SK-N-MC (cell line): ENCODE results near the gene DGKB.

Experiments
- DNase-seq: peaks from one replicate; pipeline ENCODE4 v3.0.0-alpha.2; 2011; ENCODE audit warnings: low read depth, low spot score
- H3K27ac ChIP-seq: fragments of 200-600 bp; sonication (generic); 2 replicates; pipeline ENCODE4 v1.5.1; 2016; ENCODE audit warnings: mixed run types
- H3K36me3 ChIP-seq: fragments of 200-600 bp; sonication (generic); 2 replicates; pipeline ENCODE4 v1.6.1; 2017; ENCODE audit warnings: antibody characterized with exemption, low read length, mixed read lengths; ENCODE audit not compliant: insufficient read depth
- H3K4me3 ChIP-seq: fragments of 200-600 bp; sonication (generic); 2 replicates; pipeline ENCODE4 v1.5.1; 2016
- H3K9ac ChIP-seq: fragments of 200-600 bp; sonication (generic); 2 replicates; pipeline ENCODE4 v1.8.0; 2017; ENCODE audit warnings: mixed run types, mixed read lengths; ENCODE audit not compliant: insufficient read length
- H3K9me3 ChIP-seq: fragments of 200-600 bp; sonication (generic); 2 replicates; pipeline ENCODE4 v1.6.1; 2017; ENCODE audit warnings: low read depth, mild to moderate bottlenecking, antibody characterized with exemption, low read length, moderate library complexity, mixed read lengths
- EZH2 ChIP-seq: fragments of 200-600 bp; sonication (generic); IDR thresholded peaks from one replicate; pipeline ENCODE4 v1.6.1; 2017; ENCODE audit warnings: antibody characterized with exemption
- FOXP2 ChIP-seq: optimal IDR thresholded peaks from 2 replicates; pipeline ENCODE3; 2011; ENCODE audit warnings: mild to moderate bottlenecking, moderate library complexity; ENCODE audit not compliant: insufficient read depth; ENCODE audit errors: extremely low read length, control extremely low read depth
- POLR2AphosphoS5 ChIP-seq: IDR thresholded peaks from 2 replicates; pipeline ENCODE4 v1.6.1; 2012; ENCODE audit warnings: mild to moderate bottlenecking, low read depth, low read length, borderline replicate concordance

Gene DGKB

DNA sequence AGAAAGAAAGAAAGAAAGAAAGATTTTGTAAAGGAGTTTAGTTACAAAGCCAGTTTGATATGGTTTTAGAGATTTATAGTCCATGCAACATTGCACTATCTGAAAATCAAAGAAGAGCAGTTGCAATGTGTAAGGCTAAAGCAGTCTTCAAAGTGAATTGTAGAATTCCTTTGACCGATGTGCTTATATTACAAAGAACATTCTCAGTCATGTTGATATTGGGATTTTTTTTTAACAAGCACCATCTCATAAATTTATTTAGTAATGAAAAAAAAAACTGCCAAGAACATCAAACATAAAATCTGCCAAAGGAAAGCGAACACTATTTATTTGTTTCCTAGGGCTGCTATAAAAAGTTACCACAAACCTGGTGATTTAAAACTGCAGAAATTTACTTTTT lies 133.3 kb downstream of the DGKB start:
- H3K4me3 ChIP-seq, result no peak overlapping the region
- H3K36me3 ChIP-seq, result no peaks in the 10 kb centered on the region
- H3K9me3 ChIP-seq, result no peaks in the 10 kb centered on the region
- H3K27ac ChIP-seq, result no peak overlapping the region
- no peak for DNase-seq
- H3K9ac ChIP-seq, result no peak overlapping the region
- TF ChIP-seq EZH2, result no peak
- no peak for TF ChIP-seq FOXP2

DNA sequence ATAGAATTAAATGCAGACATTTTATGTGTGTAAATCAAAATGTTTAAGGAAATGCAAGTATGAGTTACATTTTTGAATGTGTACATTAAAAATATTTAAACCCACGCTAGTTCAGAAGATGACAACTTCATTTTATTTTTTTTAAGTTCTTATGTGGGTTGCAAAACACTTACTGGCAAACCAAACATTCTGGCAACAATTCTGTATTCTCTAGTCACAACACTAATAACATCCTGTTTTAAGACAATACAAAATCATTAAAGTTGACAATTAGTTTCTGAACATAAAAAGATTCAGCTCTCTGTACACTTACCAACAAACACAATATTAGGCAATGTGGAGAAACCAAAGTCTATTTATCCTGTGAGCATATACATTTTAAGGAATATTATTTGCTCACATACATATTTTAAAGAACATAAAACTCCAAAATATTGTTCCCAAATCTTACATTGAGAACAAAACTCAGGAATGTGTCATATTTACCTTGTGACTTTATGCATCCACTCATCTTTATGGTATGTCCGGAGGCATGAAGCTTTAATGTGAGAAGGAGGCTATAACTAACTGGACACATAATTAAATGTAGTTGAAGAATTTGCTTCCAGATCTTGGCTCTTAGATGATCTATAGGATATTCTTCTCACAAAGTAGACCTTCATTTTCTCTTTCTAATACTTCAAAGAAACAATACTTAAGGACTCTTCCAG lies 134.7 kb downstream of the DGKB start:
- Histone ChIP-seq H3K36me3 (no peaks in the 10 kb centered on the region), H3K9me3 (no peaks in the 10 kb centered on the region), H3K9ac (no peak overlapping the region), H3K27ac (no peak overlapping the region), H3K4me3 (no peak overlapping the region)
- TF ChIP-seq EZH2, result no peak
- TF ChIP-seq FOXP2, result no peak
- no peak for TF ChIP-seq POLR2AphosphoS5
- no peak for DNase-seq

DNA sequence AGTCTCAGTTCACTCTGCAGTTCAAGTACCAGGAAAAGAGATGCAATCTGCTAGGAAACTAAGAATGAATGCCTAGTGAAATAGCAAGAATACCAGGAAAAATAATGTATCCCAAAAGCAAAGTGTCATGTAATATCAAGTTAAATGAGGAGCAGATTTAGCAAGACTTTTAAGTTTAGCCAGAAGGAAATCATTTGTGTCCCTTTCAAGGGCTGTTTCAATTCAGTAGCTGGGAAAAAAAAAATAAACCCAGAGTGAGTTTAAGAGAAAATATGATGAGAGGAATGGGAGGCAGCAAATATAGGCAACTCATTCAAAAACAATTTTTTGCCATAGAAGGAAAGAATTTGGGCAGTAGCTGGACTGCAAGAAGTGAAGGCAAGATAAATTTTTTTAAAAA lies 135.8 kb downstream of the DGKB start:
- Histone ChIP-seq H3K9ac (no peak overlapping the region), H3K4me3 (no peak overlapping the region), H3K9me3 (no peaks in the 10 kb centered on the region), H3K27ac (no peak overlapping the region), H3K36me3 (no peaks in the 10 kb centered on the region)
- no peak for DNase-seq
- TF ChIP-seq EZH2 (no peak), POLR2AphosphoS5 (no peak)

- TF ChIP-seq EZH2 (no peak), POLR2AphosphoS5 (no peak), FOXP2 (no peak)
- Histone ChIP-seq H3K9ac (no peak overlapping the region), H3K9me3 (no peaks in the 10 kb centered on the region), H3K27ac (no peak overlapping the region), H3K36me3 (no peaks in the 10 kb centered on the region), H3K4me3 (no peak overlapping the region)
- no peak for DNase-seq
Measured at GRCh38 chr7:14765731-14766130, 136.8 kb downstream of the DGKB start.

DNA sequence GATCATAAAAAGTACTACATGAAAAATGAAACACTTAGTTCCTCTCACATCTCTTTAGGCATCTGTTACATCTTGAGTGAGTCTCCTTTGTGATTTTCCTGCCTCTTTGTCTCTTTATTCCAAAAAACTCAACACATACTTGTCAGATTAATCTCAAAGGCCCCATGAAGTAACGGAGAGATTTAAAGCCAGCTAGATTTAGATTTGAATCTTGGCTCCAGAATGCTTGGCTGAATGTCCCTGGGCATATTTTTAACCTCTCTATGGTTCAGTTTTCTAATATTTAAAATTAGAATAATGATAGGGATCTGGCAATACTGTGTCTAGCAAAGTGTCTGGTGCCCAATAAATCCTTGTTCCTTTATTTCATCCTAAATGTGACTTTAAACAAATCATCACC lies 140.0 kb downstream of the DGKB start:
- TF ChIP-seq EZH2 (no peak), POLR2AphosphoS5 (no peak), FOXP2 (no peak)
- Histone ChIP-seq H3K27ac (no peak overlapping the region), H3K4me3 (no peak overlapping the region), H3K9me3 (no peaks in the 10 kb centered on the region), H3K9ac (no peak overlapping the region), H3K36me3 (no peaks in the 10 kb centered on the region)
- DNase-seq, result no peak

DNA sequence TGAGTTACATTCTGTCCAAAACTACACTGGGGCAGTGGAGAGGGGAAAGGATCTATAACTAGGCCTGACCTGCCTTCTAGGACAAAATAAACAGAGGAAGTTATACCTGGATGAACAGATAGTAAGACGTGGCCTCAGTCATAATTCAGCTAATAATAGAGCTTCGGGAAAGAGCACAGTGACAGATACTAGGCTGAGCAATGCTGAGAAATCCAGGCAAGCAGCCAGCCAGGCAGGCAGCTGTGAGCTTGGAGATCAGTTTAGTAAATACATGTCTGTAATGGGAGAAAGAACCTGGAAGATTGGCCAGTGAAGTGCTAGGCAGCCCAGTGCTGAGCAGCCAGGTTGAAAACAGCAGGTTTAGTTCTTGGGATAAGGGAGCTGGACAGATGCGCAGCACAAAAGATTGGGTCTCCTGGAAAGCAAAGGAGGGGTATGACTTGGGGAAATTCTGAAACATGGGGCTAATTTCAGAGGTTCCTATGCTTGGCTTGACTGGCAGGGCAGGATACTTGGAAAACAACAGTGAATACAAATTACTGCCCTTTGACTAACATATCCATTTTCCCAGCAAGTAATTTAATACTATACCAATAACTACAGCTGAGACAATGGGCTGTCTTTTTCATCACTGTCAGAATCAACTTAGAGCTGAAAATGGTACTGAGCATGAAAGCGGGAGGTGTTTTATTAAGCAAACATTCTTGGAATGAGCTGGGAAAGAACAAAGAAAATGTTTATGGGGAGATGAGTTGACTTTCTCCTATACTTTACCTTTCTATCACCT lies 140.8 kb downstream of the DGKB start:
- H3K4me3 ChIP-seq, result no peak overlapping the region
- no peak overlapping the region for H3K9ac ChIP-seq
- H3K36me3 ChIP-seq, result no peaks in the 10 kb centered on the region
- H3K27ac ChIP-seq, result no peak overlapping the region
- DNase-seq, result no peak
- TF ChIP-seq POLR2AphosphoS5, result no peak
- no peak for TF ChIP-seq FOXP2
- no peak for TF ChIP-seq EZH2
- no peaks in the 10 kb centered on the region for H3K9me3 ChIP-seq

DNA sequence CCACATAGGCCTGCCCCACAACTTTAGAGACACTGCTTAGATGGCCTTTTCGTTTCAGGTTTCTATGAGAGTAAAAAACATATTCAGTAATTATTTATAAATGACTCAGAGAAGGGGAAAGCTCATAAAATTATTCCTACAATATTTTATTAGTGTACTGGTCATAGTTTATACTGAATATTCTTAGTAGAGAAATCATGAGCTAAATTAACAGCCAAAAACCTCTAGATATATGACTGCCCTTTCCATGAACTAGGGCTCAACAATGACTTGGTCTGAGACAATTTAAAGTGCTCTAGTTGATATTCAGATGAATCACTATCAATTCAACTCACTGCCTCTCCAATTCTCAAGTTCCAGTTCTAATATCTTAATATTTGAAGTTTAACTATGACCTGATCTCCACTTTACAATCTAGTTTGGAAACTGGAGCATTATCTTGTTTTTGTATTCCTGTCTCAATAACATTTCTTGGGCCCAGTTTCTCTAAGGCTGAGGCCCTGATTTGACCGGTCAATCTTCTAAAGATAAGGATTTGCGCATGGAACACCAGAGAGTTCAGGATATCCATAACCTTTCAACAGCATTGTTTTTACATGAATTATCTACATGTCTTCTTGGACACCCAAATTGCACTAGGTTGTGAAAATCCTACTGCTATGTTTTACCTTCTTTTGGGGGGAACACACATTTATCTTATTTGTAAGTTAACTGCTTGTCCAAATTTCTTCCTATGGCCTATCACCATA lies 141.6 kb downstream of the DGKB start:
- no peak overlapping the region for H3K4me3 ChIP-seq
- no peak overlapping the region for H3K9ac ChIP-seq
- no peaks in the 10 kb centered on the region for H3K9me3 ChIP-seq
- no peak overlapping the region for H3K27ac ChIP-seq
- no peak for DNase-seq
- no peaks in the 10 kb centered on the region for H3K36me3 ChIP-seq
- no peak for TF ChIP-seq EZH2
- TF ChIP-seq POLR2AphosphoS5, result no peak
- TF ChIP-seq FOXP2, result no peak

DNA sequence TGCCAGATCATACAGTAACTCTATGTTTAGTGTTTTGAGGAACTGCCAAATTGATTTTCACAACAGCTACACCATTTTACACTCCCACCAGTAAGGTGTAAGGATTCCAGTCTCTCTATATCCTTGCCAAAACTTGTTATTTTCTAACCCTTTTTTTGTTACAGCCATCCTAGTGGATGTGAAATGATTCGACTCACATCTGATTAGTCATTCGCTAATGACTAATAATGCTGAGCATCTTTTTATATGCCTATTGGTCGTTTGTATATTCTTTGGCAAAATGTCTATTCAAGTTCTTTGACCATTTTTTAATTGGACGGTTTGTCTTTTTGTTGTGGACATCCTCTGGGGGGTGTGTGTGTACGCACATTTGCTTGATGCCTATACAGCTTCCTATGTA lies 142.8 kb downstream of the DGKB start:
- no peak for DNase-seq
- Histone ChIP-seq H3K9me3 (no peaks in the 10 kb centered on the region), H3K36me3 (no peaks in the 10 kb centered on the region), H3K27ac (no peak overlapping the region), H3K9ac (no peak overlapping the region), H3K4me3 (no peak overlapping the region)
- TF ChIP-seq POLR2AphosphoS5 (no peak), FOXP2 (no peak), EZH2 (no peak)
